KG1 (cell line): Measurements from ENCODE around the gene PELI3.
"Not testable (repeated sequence)": the region's sequence is repeated elsewhere in the genome, so short reads cannot be mapped to it uniquely, and the experiment has no call there.

Source experiments
- DNase-seq: peaks from one replicate; lab custom pipeline; 2025; lab: John Stamatoyannopoulos, UW

The PELI3 gene

GRCh38 chr11:66447012-66447411 is 19.7 kb upstream of the PELI3 start:
- DNase-seq = no peak

GRCh38 chr11:66448523-66448922 is 18.2 kb upstream of the PELI3 start:
- no peak for DNase-seq

- no peak for DNase-seq
These were observed 16.1 kb upstream of the PELI3 start for GRCh38 chr11:66450560-66450959.

GRCh38 chr11:66451663-66452062 is 15.0 kb upstream of the PELI3 start:
- no peak for DNase-seq

GRCh38 chr11:66454247-66454646 is 12.5 kb upstream of the PELI3 start:
- no peak for DNase-seq

GRCh38 chr11:66454828-66455227 is 11.9 kb upstream of the PELI3 start:
- no peak for DNase-seq

- DNase-seq = no peak
These were observed 8.9 kb upstream of the PELI3 start for GRCh38 chr11:66457826-66458225.

- DNase-seq = no peak
These were observed 7.4 kb upstream of the PELI3 start for GRCh38 chr11:66459138-66459778.

GRCh38 chr11:66462010-66462409 is 4.7 kb upstream of the PELI3 start:
- no peak for DNase-seq

GRCh38 chr11:66462911-66463310 is 3.8 kb upstream of the PELI3 start:
- DNase-seq = no peak

GRCh38 chr11:66464116-66464515 is 2.6 kb upstream of the PELI3 start:
- not testable (repeated sequence) for DNase-seq

GRCh38 chr11:66464916-66465315 is 1.8 kb upstream of the PELI3 start:
- no peak for DNase-seq

GRCh38 chr11:66465373-66466224 is 1.1 kb upstream of the PELI3 start:
- DNase-seq = no peak

- DNase-seq = no peak
These were observed 442 bp downstream of the PELI3 start for GRCh38 chr11:66467034-66467659.

GRCh38 chr11:66467756-66468155 is 1.1 kb downstream of the PELI3 start:
- DNase-seq = no peak

GRCh38 chr11:66468691-66469090 is 2.0 kb downstream of the PELI3 start:
- DNase-seq = no peak

GRCh38 chr11:66469441-66469840 is 2.7 kb downstream of the PELI3 start:
- DNase-seq = no peak

- DNase-seq = no peak
These were observed 3.3 kb downstream of the PELI3 start for GRCh38 chr11:66470015-66470414.

- DNase-seq = no peak
These were observed 4.4 kb downstream of the PELI3 start for GRCh38 chr11:66471142-66471541.

GRCh38 chr11:66472054-66472453 is 5.3 kb downstream of the PELI3 start:
- no peak for DNase-seq

GRCh38 chr11:66473167-66473566 is 6.5 kb downstream of the PELI3 start:
- no peak for DNase-seq

- DNase-seq = no peak
These were observed 7.2 kb downstream of the PELI3 start for GRCh38 chr11:66473608-66474515.
